HG03520 (cell line): ENCODE results near the gene FKRP.

Source experiments
- ATAC-seq: cut with Tn5 transposase; IDR thresholded peaks from one replicate; pipeline ENCODE4 v1.9.1; 2021; ENCODE audit warnings: mild to moderate bottlenecking, moderate library complexity; ENCODE audit not compliant: unreplicated experiment

FKRP gene

GRCh38 chr19:46719629-46720502 is 26.0 kb upstream of the FKRP start:
- no peak for ATAC-seq

GRCh38 chr19:46720503-46721239 is 25.2 kb upstream of the FKRP start:
- no peak for ATAC-seq

- ATAC-seq = no peak
Measured at GRCh38 chr19:46721269-46722003, 24.4 kb upstream of the FKRP start.

- ATAC-seq = no peak
Measured at GRCh38 chr19:46722004-46722380, 23.9 kb upstream of the FKRP start.

GRCh38 chr19:46722421-46723022 is 23.3 kb upstream of the FKRP start:
- no peak for ATAC-seq

GRCh38 chr19:46723023-46723461 is 22.8 kb upstream of the FKRP start:
- ATAC-seq = no peak

GRCh38 chr19:46723471-46723870 is 22.4 kb upstream of the FKRP start:
- ATAC-seq = no peak

- ATAC-seq = no peak
Measured at GRCh38 chr19:46724468-46724867, 21.4 kb upstream of the FKRP start.

GRCh38 chr19:46725036-46725820 is 20.6 kb upstream of the FKRP start:
- no peak for ATAC-seq

GRCh38 chr19:46725859-46726393 is 19.9 kb upstream of the FKRP start:
- no peak for ATAC-seq

- no peak for ATAC-seq
Measured at GRCh38 chr19:46726551-46726950, 19.3 kb upstream of the FKRP start.

GRCh38 chr19:46726971-46727501 is 18.8 kb upstream of the FKRP start:
- ATAC-seq = no peak

GRCh38 chr19:46727757-46728156 is 18.1 kb upstream of the FKRP start:
- ATAC-seq = no peak

- no peak for ATAC-seq
Measured at GRCh38 chr19:46728208-46728607, 17.6 kb upstream of the FKRP start.

- ATAC-seq = no peak
Measured at GRCh38 chr19:46728693-46729339, 17.0 kb upstream of the FKRP start.

- no peak for ATAC-seq
Measured at GRCh38 chr19:46729696-46730095, 16.2 kb upstream of the FKRP start.

GRCh38 chr19:46730187-46730586 is 15.7 kb upstream of the FKRP start:
- ATAC-seq = no peak

GRCh38 chr19:46730595-46730994 is 15.3 kb upstream of the FKRP start:
- no peak for ATAC-seq

- ATAC-seq = no peak
Measured at GRCh38 chr19:46731007-46731501, 14.8 kb upstream of the FKRP start.
